Coronary artery (tissue), 2 donors: ENCODE results near the gene SLC28A1.

Experiments
- DNase-seq: peaks from one replicate; pipeline ENCODE4 v3.0.0-alpha.2; 2017; ENCODE audit warnings: low spot score
- H3K27ac ChIP-seq, 2 donors: fragments of 200-600 bp; sonication (generic); one replicate each; pipeline ENCODE4 v1.5.1; 2016 to 2019
- H3K4me3 ChIP-seq: fragments of 200-600 bp; sonication (generic); 2 replicates; pipeline ENCODE4 v1.5.1; 2016; ENCODE audit warnings: mild to moderate bottlenecking, moderate library complexity
- TF ChIP-seq, protein P1 (sequence below): fragments of 200-600 bp; sonication (generic); IDR thresholded peaks from one replicate; pipeline ENCODE4 v1.5.1; 2019; ENCODE audit warnings: antibody characterized with exemption

Gene SLC28A1

GRCh38 chr15:84938726-84939125 is 54.3 kb downstream of the SLC28A1 start:
- TF ChIP-seq, protein P1, sequence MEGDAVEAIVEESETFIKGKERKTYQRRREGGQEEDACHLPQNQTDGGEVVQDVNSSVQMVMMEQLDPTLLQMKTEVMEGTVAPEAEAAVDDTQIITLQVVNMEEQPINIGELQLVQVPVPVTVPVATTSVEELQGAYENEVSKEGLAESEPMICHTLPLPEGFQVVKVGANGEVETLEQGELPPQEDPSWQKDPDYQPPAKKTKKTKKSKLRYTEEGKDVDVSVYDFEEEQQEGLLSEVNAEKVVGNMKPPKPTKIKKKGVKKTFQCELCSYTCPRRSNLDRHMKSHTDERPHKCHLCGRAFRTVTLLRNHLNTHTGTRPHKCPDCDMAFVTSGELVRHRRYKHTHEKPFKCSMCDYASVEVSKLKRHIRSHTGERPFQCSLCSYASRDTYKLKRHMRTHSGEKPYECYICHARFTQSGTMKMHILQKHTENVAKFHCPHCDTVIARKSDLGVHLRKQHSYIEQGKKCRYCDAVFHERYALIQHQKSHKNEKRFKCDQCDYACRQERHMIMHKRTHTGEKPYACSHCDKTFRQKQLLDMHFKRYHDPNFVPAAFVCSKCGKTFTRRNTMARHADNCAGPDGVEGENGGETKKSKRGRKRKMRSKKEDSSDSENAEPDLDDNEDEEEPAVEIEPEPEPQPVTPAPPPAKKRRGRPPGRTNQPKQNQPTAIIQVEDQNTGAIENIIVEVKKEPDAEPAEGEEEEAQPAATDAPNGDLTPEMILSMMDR: no peak
- H3K27ac ChIP-seq: no peak overlapping the region
- no peak overlapping the region for H3K4me3 ChIP-seq
- no peak for DNase-seq

- Histone ChIP-seq H3K27ac (no peak overlapping the region), H3K4me3 (no peak overlapping the region)
- DNase-seq: no peak
- TF ChIP-seq, protein P1: no peak
Observed at GRCh38 chr15:84940399-84940798, 55.9 kb downstream of the SLC28A1 start.

DNA sequence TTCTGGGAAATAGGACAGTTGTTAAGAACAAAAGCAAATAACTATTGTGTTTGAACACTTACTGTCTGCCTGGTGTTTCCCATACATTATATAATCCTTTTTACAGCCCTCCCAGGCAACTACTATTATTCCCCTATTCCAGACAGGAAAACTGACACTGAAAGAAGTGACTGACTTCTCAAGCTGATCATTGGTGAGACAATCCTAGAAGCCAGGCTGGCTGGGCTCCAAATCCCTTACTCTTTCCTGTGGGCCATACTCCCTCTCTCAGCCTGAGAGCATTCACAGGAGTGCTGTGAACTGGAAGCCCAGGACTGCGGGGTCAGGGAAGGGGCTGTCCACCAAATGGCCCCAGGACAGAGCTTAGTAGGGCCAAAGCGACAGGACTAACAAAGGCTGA is 58.0 kb downstream of the SLC28A1 start:
- H3K4me3 ChIP-seq: no peak overlapping the region
- TF ChIP-seq, protein P1: no peak
- no peak overlapping the region for H3K27ac ChIP-seq
- no peak for DNase-seq

GRCh38 chr15:84944311-84944710 is 59.8 kb downstream of the SLC28A1 start:
- no peak overlapping the region for H3K27ac ChIP-seq
- DNase-seq: no peak
- H3K4me3 ChIP-seq: no peak overlapping the region
- TF ChIP-seq, protein P1: no peak

DNA sequence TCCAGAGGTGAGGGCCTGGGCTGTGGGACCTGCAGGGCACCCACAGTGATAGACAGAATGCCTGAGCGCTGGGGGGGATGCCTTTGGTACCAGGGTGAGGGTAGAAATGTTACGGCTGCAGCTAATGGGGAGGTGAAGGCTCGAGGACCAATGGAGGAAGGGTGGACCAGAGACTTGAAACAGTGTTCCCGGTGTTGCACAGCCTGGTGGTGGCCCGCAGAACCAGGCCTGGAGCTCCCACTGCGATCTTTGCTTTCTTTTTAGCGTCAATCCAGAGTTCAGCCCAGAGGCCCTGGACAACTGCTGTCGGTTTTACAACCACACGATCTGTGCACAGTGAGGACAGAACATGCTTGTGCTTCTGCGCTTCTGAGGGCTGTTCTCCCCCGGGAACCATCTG is 60.4 kb downstream of the SLC28A1 start:
- Histone ChIP-seq H3K27ac (no peak overlapping the region), H3K4me3 (no peak overlapping the region)
- no peak for DNase-seq
- TF ChIP-seq, protein P1: no peak

GRCh38 chr15:84946772-84947489 is 62.5 kb downstream of the SLC28A1 start:
- Histone ChIP-seq H3K4me3 (no peak overlapping the region), H3K27ac (peak overlapping the region in 1 of 2 donors; percentile 35)
- DNase-seq: no peak
- TF ChIP-seq, protein P1: no peak
